SK-N-SH treated with all-trans-retinoic acid at 6 μM for 48 hours (cell line): ENCODE data around the gene RERE.

Source experiments
- ARNTL ChIP-seq: fragments of 450-650 bp; formaldehyde crosslinking; IDR thresholded peaks from 2 replicates; pipeline ENCODE4 v1.5.0; 2020; ENCODE audit warnings: low read depth, mild to moderate bottlenecking, moderate library complexity, borderline replicate concordance
- BACH2 ChIP-seq: fragments of 250-450 bp; sonication (Bioruptor Pico); IDR thresholded peaks from 2 replicates; pipeline ENCODE4 v1.9.0; 2021; ENCODE audit warnings: mild to moderate bottlenecking, borderline replicate concordance
- CSDC2 ChIP-seq: fragments of 250-450 bp; sonication (Bioruptor Pico); IDR thresholded peaks from 2 replicates; pipeline ENCODE4 v1.5.0; 2020; ENCODE audit warnings: mild to moderate bottlenecking, moderate library complexity
- ESRRG ChIP-seq: fragments of 250-450 bp; sonication (Bioruptor Pico); IDR thresholded peaks from 2 replicates; pipeline ENCODE4 v1.6.1; 2021; ENCODE audit warnings: mild to moderate bottlenecking
- RARB ChIP-seq: fragments of 250-450 bp; sonication (Bioruptor Pico); IDR thresholded peaks from 2 replicates; pipeline ENCODE4 v1.8.0; 2021; ENCODE audit warnings: mild to moderate bottlenecking, moderate library complexity
- TCF4 ChIP-seq: fragments of 250-450 bp; sonication (Bioruptor Pico); IDR thresholded peaks from 2 replicates; pipeline ENCODE4 v1.8.0; 2021; ENCODE audit warnings: mild to moderate bottlenecking, moderate library complexity, borderline replicate concordance
- ZFP3 ChIP-seq: fragments of 250-450 bp; sonication (Bioruptor Pico); IDR thresholded peaks from 2 replicates; pipeline ENCODE4 v1.5.0; 2020; ENCODE audit warnings: mild to moderate bottlenecking, moderate library complexity
- ZFP30 ChIP-seq: fragments of 450-650 bp; formaldehyde crosslinking; IDR thresholded peaks from 2 replicates; pipeline ENCODE4 v1.5.0; 2022; ENCODE audit warnings: mild to moderate bottlenecking, moderate library complexity
- ZNF565 ChIP-seq: fragments of 450-650 bp; formaldehyde crosslinking; conservative IDR thresholded peaks from 2 replicates; pipeline ENCODE4 v1.5.0; 2020; ENCODE audit warnings: low read depth, mild to moderate bottlenecking, moderate library complexity
- TF ChIP-seq, protein P1 (sequence below): fragments of 250-450 bp; sonication (Bioruptor Pico); IDR thresholded peaks from 2 replicates; pipeline ENCODE4 v1.5.1; 2020; ENCODE audit warnings: low read depth, mild to moderate bottlenecking, moderate library complexity

DNA sequence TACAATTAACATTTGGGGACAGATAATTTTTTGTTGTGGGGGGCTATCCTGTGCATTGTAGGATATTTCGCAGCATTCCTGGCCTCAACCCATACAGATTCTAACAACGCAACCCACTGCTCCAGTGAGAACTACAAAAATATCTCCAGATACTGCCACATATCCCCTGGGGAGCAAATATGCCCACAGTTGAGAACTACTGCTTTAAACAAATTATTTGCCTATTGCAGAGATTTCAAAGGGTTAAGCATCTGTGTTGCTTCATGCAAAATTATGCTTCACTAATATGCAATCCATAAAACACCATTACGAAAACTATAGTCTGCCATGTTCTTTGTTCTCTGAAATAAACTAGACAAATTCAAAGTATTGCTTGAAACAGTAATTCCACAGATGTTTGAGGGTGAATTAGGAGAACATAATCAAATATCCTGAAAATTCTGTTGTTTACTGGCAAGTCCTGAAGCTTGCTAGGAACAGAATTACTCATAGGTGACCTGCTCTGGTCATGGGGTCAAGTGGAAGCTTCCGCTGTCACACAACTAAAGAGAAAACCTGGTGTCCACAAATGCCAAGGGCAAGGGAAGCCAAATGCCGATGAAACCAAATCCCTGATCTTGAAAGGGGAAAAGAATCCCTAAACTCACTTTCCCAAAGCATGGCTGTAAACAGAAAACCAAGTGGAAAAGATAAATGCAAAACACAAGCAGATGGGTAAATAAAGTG, 149.4 kb downstream of the RERE start:
- TF ChIP-seq ESRRG (CRISPR knock-in tag) (no peak), RARB (no peak), ZFP30 (CRISPR knock-in tag) (no peak), ZFP3 (CRISPR knock-in tag) (0 out of 2 replicates have a peak, but pooled peaks have one; percentile 36), ZNF565 (CRISPR knock-in tag) (no peak), CSDC2 (CRISPR knock-in tag) (peak; percentile 67; the same call in 1 of the 2 replicates), ARNTL (CRISPR knock-in tag) (no peak), BACH2 (CRISPR knock-in tag) (no peak), TCF4 (CRISPR knock-in tag) (no peak)
- TF ChIP-seq, protein P1, sequence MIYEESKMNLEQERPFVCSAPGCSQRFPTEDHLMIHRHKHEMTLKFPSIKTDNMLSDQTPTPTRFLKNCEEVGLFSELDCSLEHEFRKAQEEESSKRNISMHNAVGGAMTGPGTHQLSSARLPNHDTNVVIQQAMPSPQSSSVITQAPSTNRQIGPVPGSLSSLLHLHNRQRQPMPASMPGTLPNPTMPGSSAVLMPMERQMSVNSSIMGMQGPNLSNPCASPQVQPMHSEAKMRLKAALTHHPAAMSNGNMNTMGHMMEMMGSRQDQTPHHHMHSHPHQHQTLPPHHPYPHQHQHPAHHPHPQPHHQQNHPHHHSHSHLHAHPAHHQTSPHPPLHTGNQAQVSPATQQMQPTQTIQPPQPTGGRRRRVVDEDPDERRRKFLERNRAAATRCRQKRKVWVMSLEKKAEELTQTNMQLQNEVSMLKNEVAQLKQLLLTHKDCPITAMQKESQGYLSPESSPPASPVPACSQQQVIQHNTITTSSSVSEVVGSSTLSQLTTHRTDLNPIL (CRISPR knock-in tag), result no peak
